GM18508 (cell line): ENCODE measurements around the gene TSC1.
"Not testable (repeated sequence)": the region's sequence is repeated elsewhere in the genome, so short reads cannot be mapped to it uniquely, and the experiment has no call there.

ENCODE experiments used
- ATAC-seq: cut with Tn5 transposase; IDR thresholded peaks from one replicate; pipeline ENCODE4 v1.9.1; 2021; ENCODE audit warnings: moderate number of reproducible peaks; ENCODE audit not compliant: insufficient read depth, unreplicated experiment

TSC1 gene

GRCh38 chr9:132944294-132945185, at the start of gene TSC1:
TSC1 (minus strand) TSS chr9:132944616; CDS start chr9:132928872, 15,744 bp downstream.
- ATAC-seq, result no peak

- no peak for ATAC-seq
Observed at GRCh38 chr9:132993511-132993939, 49.1 kb upstream of the TSC1 start.

GRCh38 chr9:132991351-132992300, 47.2 kb upstream of the TSC1 start:
- ATAC-seq, result no peak

- no peak for ATAC-seq
Observed at GRCh38 chr9:132990781-132991180, 46.4 kb upstream of the TSC1 start.

GRCh38 chr9:132989998-132990557, 45.7 kb upstream of the TSC1 start:
- not testable (repeated sequence) for ATAC-seq

GRCh38 chr9:132989414-132989996, 45.1 kb upstream of the TSC1 start:
- no peak for ATAC-seq

- no peak for ATAC-seq
Observed at GRCh38 chr9:132989014-132989310, 44.5 kb upstream of the TSC1 start.

GRCh38 chr9:132988244-132989013, 44.0 kb upstream of the TSC1 start:
- ATAC-seq, result no peak

GRCh38 chr9:132986640-132987620, 42.5 kb upstream of the TSC1 start:
- ATAC-seq, result no peak

- no peak for ATAC-seq
Observed at GRCh38 chr9:132986114-132986513, 41.7 kb upstream of the TSC1 start.

- no peak for ATAC-seq
Observed at GRCh38 chr9:132985489-132985888, 41.1 kb upstream of the TSC1 start.

GRCh38 chr9:132985071-132985350, 40.6 kb upstream of the TSC1 start:
- no peak for ATAC-seq

- no peak for ATAC-seq
Observed at GRCh38 chr9:132984202-132985070, 40.0 kb upstream of the TSC1 start.

GRCh38 chr9:132983491-132984201, 39.2 kb upstream of the TSC1 start:
- no peak for ATAC-seq

- ATAC-seq, result no peak
Observed at GRCh38 chr9:132982458-132982857, 38.0 kb upstream of the TSC1 start.

GRCh38 chr9:132980157-132980556, 35.7 kb upstream of the TSC1 start:
- no peak for ATAC-seq

GRCh38 chr9:132978451-132979131, 34.2 kb upstream of the TSC1 start, which contains the start of gene GFI1B:
GFI1B (plus strand) TSS chr9:132978694; CDS start chr9:132986679, 7,985 bp downstream.
- ATAC-seq, result no peak
